IMR-90 (cell line): ENCODE measurements around the gene DYRK2. TPM values are rescaled to one million over a fixed set of nuclear protein-coding genes. Genes with fewer than 3 reads are reported as not detected.

Experiments
- ATAC-seq: fragments of 200-7000 bp; cut with Tn5 transposase; 2 replicates; pipeline ENCODE4 v1.9.1; 2020; ENCODE audit warnings: low read depth, mild to moderate bottlenecking, moderate library complexity
- BruUV-seq: library from RNA; stranded (reverse); fragments of 400-500 nt; replicated peaks from 2 replicates; lab custom pipeline; 2021; lab: Mats Ljungman, UMichigan
- CTCF ChIA-PET: fragments of 300-600 bp; formaldehyde crosslinking; extraction: SDS; loops from one replicate; lab custom pipeline; 2021; ENCODE audit warnings: antibody characterized with exemption; lab: Yijun Ruan, JAX
- POLR2A ChIA-PET: fragments of 300-600 bp; sonication (Branson Sonifier 250); formaldehyde crosslinking; loops from one replicate; lab custom pipeline; 2022; ENCODE audit warnings: antibody characterized with exemption; ENCODE audit not compliant: unreplicated experiment; lab: Charles Lee
- DNase-seq: peaks from one replicate; pipeline ENCODE4 v3.0.0; 2013
- H2AFZ ChIP-seq: replicated peaks from 2 replicates; pipeline ENCODE3; 2013; ENCODE audit warnings: low read length, mild to moderate bottlenecking; ENCODE audit not compliant: poor library complexity
- H2AK5ac ChIP-seq: 2 replicates; pipeline ENCODE4 v1.6.1; 2013; ENCODE audit warnings: low read depth, low read length, inconsistent platforms
- H2AK9ac ChIP-seq: replicated peaks from 2 replicates; pipeline ENCODE3; 2013; ENCODE audit warnings: mild to moderate bottlenecking, low read depth, low read length, moderate library complexity; ENCODE audit not compliant: poor library complexity
- H2BK120ac ChIP-seq: 2 replicates; pipeline ENCODE4 v1.6.1; 2013; ENCODE audit warnings: low read depth, low read length, inconsistent platforms
- H2BK15ac ChIP-seq: 3 replicates; pipeline ENCODE4 v1.6.1; 2013; ENCODE audit warnings: low read depth, low read length, inconsistent platforms
- H2BK20ac ChIP-seq: 2 replicates; pipeline ENCODE4 v1.6.1; 2013; ENCODE audit warnings: low read depth, mild to moderate bottlenecking, inconsistent platforms, low read length, moderate library complexity
- H2BK5ac ChIP-seq: 2 replicates; pipeline ENCODE4 v1.6.1; 2013; ENCODE audit warnings: mild to moderate bottlenecking, low read depth, low read length, inconsistent platforms; ENCODE audit not compliant: poor library complexity, severe bottlenecking
- H3K14ac ChIP-seq: replicated peaks from 2 replicates; pipeline ENCODE4 v1.6.1; 2013; ENCODE audit warnings: low read depth, low read length, inconsistent platforms
- H3K18ac ChIP-seq: 2 replicates; pipeline ENCODE4 v1.6.1; 2013; ENCODE audit warnings: low read depth, low read length, control low read depth
- H3K23ac ChIP-seq: 2 replicates; pipeline ENCODE4 v1.6.1; 2013; ENCODE audit warnings: low read depth, low read length, inconsistent platforms
- H3K27ac ChIP-seq: 2 replicates; pipeline ENCODE4 v1.5.1; 2013; ENCODE audit warnings: mild to moderate bottlenecking, control low read depth, low read length; ENCODE audit not compliant: insufficient read depth
- H3K27me3 ChIP-seq: 2 replicates; pipeline ENCODE4 v1.6.1; 2013; ENCODE audit warnings: low read length; ENCODE audit not compliant: control insufficient read depth, insufficient read depth
- H3K36me3 ChIP-seq: 2 replicates; pipeline ENCODE4 v1.6.1; 2013; ENCODE audit warnings: low read length, mixed read lengths; ENCODE audit not compliant: control insufficient read depth, insufficient read depth
- H3K4ac ChIP-seq: 2 replicates; pipeline ENCODE4 v1.6.1; 2013; ENCODE audit warnings: low read depth, low read length, inconsistent platforms
- H3K4me1 ChIP-seq: 2 replicates; pipeline ENCODE4 v1.6.1; 2013; ENCODE audit warnings: low read length, mixed read lengths; ENCODE audit not compliant: control insufficient read depth, insufficient read depth
- H3K4me2 ChIP-seq: 2 replicates; pipeline ENCODE4 v1.6.1; 2013; ENCODE audit warnings: low read depth, mild to moderate bottlenecking, control low read depth, low read length, moderate library complexity
- H3K4me3 ChIP-seq: 2 replicates; pipeline ENCODE4 v1.5.1; 2013; ENCODE audit warnings: low read depth, mild to moderate bottlenecking, control low read depth, low read length, moderate library complexity; ENCODE audit not compliant: insufficient read depth
- H3K56ac ChIP-seq: 2 replicates; pipeline ENCODE4 v1.6.1; 2013; ENCODE audit warnings: low read length, inconsistent platforms; ENCODE audit not compliant: insufficient read depth; ENCODE audit errors: extremely low read depth
- H3K79me1 ChIP-seq, 2 experiments: 2 replicates each; pipeline ENCODE4 v1.6.1; 2013; ENCODE audit warnings: low read length in 2 of 2, inconsistent platforms in 1 of 2, low read depth in 1 of 2
- H3K9ac ChIP-seq: 2 replicates; pipeline ENCODE4 v1.6.1; 2013; ENCODE audit warnings: low read depth, low read length, control low read depth
- H3K9me1 ChIP-seq: 2 replicates; pipeline ENCODE4 v1.6.1; 2013; ENCODE audit warnings: low read length, inconsistent platforms; ENCODE audit not compliant: insufficient read depth
- H3K9me3 ChIP-seq: 2 replicates; pipeline ENCODE4 v1.6.1; 2013; ENCODE audit warnings: low read length; ENCODE audit not compliant: control insufficient read depth, insufficient read depth
- H4K20me1 ChIP-seq: 2 replicates; pipeline ENCODE4 v1.6.1; 2013; ENCODE audit warnings: low read length, inconsistent platforms; ENCODE audit not compliant: insufficient read depth
- H4K5ac ChIP-seq: 2 replicates; pipeline ENCODE4 v1.6.1; 2013; ENCODE audit warnings: mild to moderate bottlenecking, low read depth, low read length, control low read depth
- H4K8ac ChIP-seq, 2 experiments: 2 replicates each; pipeline ENCODE4 v1.6.1; 2013; ENCODE audit warnings: low read depth in 2 of 2, low read length in 2 of 2, control low read depth in 1 of 2, inconsistent platforms in 1 of 2
- H4K91ac ChIP-seq: 2 replicates; pipeline ENCODE4 v1.6.1; 2013; ENCODE audit warnings: low read depth, low read length, inconsistent platforms; ENCODE audit not compliant: insufficient read depth
- CHD1 ChIP-seq: IDR thresholded peaks from 2 replicates; pipeline ENCODE4 v1.6.1; 2012; ENCODE audit warnings: low read depth, low read length, improper control_type of control experiment
- RAD21 ChIP-seq: IDR thresholded peaks from 2 replicates; pipeline ENCODE4 v1.6.1; 2012; ENCODE audit warnings: low read length, improper control_type of control experiment
- WGBS, 2 experiments: methylation state at CpG; one replicate each; pipeline versions ENCODE4 v1.1.5 to v1.1.7; 2013; ENCODE audit warnings: missing lambda C conversion rate in 2 of 2; ENCODE audit not compliant: insufficient read length in 1 of 2; ENCODE audit errors: extremely low coverage in 2 of 2; 5-methylcytosine and 5-hydroxymethylcytosine counted together
- dilution Hi-C: fragments of 300-500 bp; cut with HindIII; formaldehyde crosslinking; loops from one replicate; pipeline ENCODE4 v1.14.3; 2018; ENCODE audit warnings: low sequenced_read_pairs; ENCODE audit not compliant: unreplicated experiment
- in situ Hi-C: fragments of 300-500 bp; cut with MboI; formaldehyde crosslinking; loops from 3 replicates; pipeline ENCODE4 v1.14.3; 2019; ENCODE audit warnings: low sequenced_read_pairs, inconsistent platforms, mixed read lengths
- intact Hi-C: fragments of 100-400 bp; cut with micrococcal nuclease; formaldehyde crosslinking; loops from 2 replicates; pipeline ENCODE4 v1.10.0; 2022
- polyA plus RNA-seq, 3 experiments: library from polyadenylated mRNA; depleted of rRNA; stranded (reverse); fragments of >200 nt; gene quantifications; 2 replicates each; pipeline ENCODE4 v1.2.3, GENCODE V29; 2012; ENCODE audit warnings: low replicate concordance in 1 of 3
- total RNA-seq: library from RNA; depleted of rRNA; stranded (reverse); fragments of >200 nt; gene quantifications from 2 replicates; pipeline ENCODE4 v1.2.3, GENCODE V29; 2012
- TF ChIP-seq, protein P1 (sequence below): conservative IDR thresholded peaks from 2 replicates; pipeline ENCODE4 v1.5.1; 2012; ENCODE audit warnings: mild to moderate bottlenecking, low read depth, low read length, improper control_type of control experiment

The DYRK2 gene
- total and polyA plus RNA-seq, 2 of the 4 experiments (the other 2 are of a cell fraction), result 16.3 to 23.1 TPM

DNA sequence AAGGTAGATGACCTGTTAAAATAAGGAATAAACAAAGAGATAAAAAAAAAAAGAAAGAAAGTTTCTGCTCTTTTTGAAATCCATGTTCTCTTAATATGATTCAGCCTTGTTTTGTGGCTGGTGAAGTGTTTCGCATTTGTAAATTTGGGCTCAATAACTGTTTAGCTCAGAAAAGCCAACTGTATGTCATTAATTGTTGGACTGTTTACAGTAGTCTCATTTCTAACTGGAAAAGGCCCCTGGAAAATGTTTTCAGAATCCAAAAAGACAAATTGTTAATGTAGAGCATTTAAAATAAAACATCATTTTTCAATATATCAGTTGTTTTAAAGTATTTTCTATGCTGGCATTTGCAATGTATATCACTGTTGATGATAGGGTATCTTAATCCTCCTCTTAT is 47.4 kb upstream of the DYRK2 start:
- H4K8ac ChIP-seq, result no peak overlapping the region
- no peak overlapping the region for H3K27ac ChIP-seq
- H3K79me1 ChIP-seq, result no peaks in the 10 kb centered on the region
- no peaks in the 10 kb centered on the region for H3K4me1 ChIP-seq
- DNase-seq, result no peak
- no peak overlapping the region for H2BK20ac ChIP-seq
- H3K9ac ChIP-seq, result no peak overlapping the region
- CTCF ChIA-PET, result no interaction called here
- no peaks in the 10 kb centered on the region for H4K20me1 ChIP-seq
- no peak overlapping the region for H4K5ac ChIP-seq
- H3K9me3 ChIP-seq, result no peaks in the 10 kb centered on the region
- no peak overlapping the region for H3K56ac ChIP-seq
- no peak overlapping the region for H2AK9ac ChIP-seq
- intact Hi-C loops (no loop called here), in situ Hi-C loops (no loop called here), dilution Hi-C loops (no loop called here)
- H3K9me1 ChIP-seq, result no peaks in the 10 kb centered on the region
- POLR2A ChIA-PET, result no interaction called here
- no peak overlapping the region for H3K4ac ChIP-seq
- H2AFZ ChIP-seq, result no peak overlapping the region
- no peak overlapping the region for H2AK5ac ChIP-seq
- no CpG with 5 or more reads among the region's 1 CpG for WGBS, 2 experiments
- no peak overlapping the region for H3K23ac ChIP-seq
- H3K18ac ChIP-seq, result no peak overlapping the region
- no TSS peak for BruUV-seq
- no peak overlapping the region for H4K91ac ChIP-seq
- no peak for ATAC-seq
- no peak overlapping the region for H2BK120ac ChIP-seq
- TF ChIP-seq RAD21, result no peak
- TF ChIP-seq, protein P1, sequence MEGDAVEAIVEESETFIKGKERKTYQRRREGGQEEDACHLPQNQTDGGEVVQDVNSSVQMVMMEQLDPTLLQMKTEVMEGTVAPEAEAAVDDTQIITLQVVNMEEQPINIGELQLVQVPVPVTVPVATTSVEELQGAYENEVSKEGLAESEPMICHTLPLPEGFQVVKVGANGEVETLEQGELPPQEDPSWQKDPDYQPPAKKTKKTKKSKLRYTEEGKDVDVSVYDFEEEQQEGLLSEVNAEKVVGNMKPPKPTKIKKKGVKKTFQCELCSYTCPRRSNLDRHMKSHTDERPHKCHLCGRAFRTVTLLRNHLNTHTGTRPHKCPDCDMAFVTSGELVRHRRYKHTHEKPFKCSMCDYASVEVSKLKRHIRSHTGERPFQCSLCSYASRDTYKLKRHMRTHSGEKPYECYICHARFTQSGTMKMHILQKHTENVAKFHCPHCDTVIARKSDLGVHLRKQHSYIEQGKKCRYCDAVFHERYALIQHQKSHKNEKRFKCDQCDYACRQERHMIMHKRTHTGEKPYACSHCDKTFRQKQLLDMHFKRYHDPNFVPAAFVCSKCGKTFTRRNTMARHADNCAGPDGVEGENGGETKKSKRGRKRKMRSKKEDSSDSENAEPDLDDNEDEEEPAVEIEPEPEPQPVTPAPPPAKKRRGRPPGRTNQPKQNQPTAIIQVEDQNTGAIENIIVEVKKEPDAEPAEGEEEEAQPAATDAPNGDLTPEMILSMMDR, result no peak
- no peak for TF ChIP-seq CHD1
- no peak overlapping the region for H2BK5ac ChIP-seq
- H3K4me3 ChIP-seq, result no peak overlapping the region
- H3K4me2 ChIP-seq, result no peak overlapping the region
- peaks cover 1% of the 10 kb centered on the region; the same call in 1 of the 2 replicates for H3K27me3 ChIP-seq
- H3K14ac ChIP-seq, result no peak overlapping the region
- H3K36me3 ChIP-seq, result no peaks in the 10 kb centered on the region
- H2BK15ac ChIP-seq, result no peak overlapping the region
